ENCODE measurements around the gene RNH1.

GRCh38 chr11:450809-451451 is 56.1 kb downstream of the RNH1 start:
- TF ChIP-seq CTCF (IDR thresholded peaks at IDR 0.05; ENCODE audit: poor library complexity, severe bottlenecking) (peak; percentile 64), EZH2 (IDR thresholded peaks at IDR 0.05; ENCODE audit: borderline replicate concordance, insufficient read depth, low read length, poor library complexity, severe bottlenecking) (no peak), SMC3 (conservative IDR thresholded peaks at IDR 0.05; ENCODE audit: poor library complexity) (peak; percentile 61), RAD21 (conservative IDR thresholded peaks at IDR 0.05) (peak; percentile 74), EP300 (conservative IDR thresholded peaks at IDR 0.05; ENCODE audit: poor library complexity, severe bottlenecking) (no peak), POLR2AphosphoS5 (IDR thresholded peaks at IDR 0.05) (peak; percentile 53), REST (IDR thresholded peaks at IDR 0.05; ENCODE audit: borderline replicate concordance) (no peak), TAF1 (IDR thresholded peaks at IDR 0.05; ENCODE audit: low read depth) (no peak), MXI1 (conservative IDR thresholded peaks at IDR 0.05; ENCODE audit: poor library complexity, severe bottlenecking) (peak; percentile 75)

Measured in neural cell (in vitro differentiated cells).